ENCODE data around the gene NAPG.

- TF ChIP-seq CTCF (IDR thresholded peaks at IDR 0.05 in 8 of 11, conservative IDR thresholded peaks at IDR 0.05 in 3 of 11) (no peak), POLR2A (IDR thresholded peaks at IDR 0.05) (no peak), POLR2AphosphoS5 (IDR thresholded peaks at IDR 0.05) (no peak)
These were observed 25.8 kb upstream of the NAPG start for GRCh38 chr18:10500038-10500437.

Data from spleen (tissue), 7 donors.